SU-DHL-6 (cell line): Measurements from ENCODE around the gene LCN10.
A peak's percentile ranks its signal among the peaks of the same experiment; 100 is the strongest.

ENCODE experiments used
- H2AFZ ChIP-seq: fragments of 200-600 bp; sonication (generic); 2 replicates; pipeline ENCODE4 v1.6.1; 2014; ENCODE audit warnings: low read depth, mild to moderate bottlenecking, moderate library complexity, mixed read lengths, antibody characterized with exemption, low read length; ENCODE audit not compliant: severe bottlenecking
- H3F3A ChIP-seq: fragments of 200-600 bp; shearing (Covaris generic); 2 replicates; pipeline ENCODE4 v1.6.0; 2016; ENCODE audit warnings: antibody characterized with exemption, mild to moderate bottlenecking; ENCODE audit not compliant: insufficient read depth
- H3K27ac ChIP-seq: fragments of 200-600 bp; sonication (generic); 2 replicates; pipeline ENCODE4 v1.5.1; 2016; ENCODE audit warnings: low read depth, mild to moderate bottlenecking, low read length, moderate library complexity, mixed read lengths
- H3K27me3 ChIP-seq: fragments of 200-600 bp; sonication (generic), shearing (Covaris generic); 2 replicates; pipeline ENCODE4 v1.6.0; 2014; ENCODE audit warnings: mild to moderate bottlenecking, low read length
- H3K36me3 ChIP-seq: fragments of 200-600 bp; sonication (generic); 2 replicates; pipeline ENCODE4 v1.6.1; 2014; ENCODE audit warnings: mild to moderate bottlenecking, low read length, mixed read lengths
- H3K4me2 ChIP-seq: fragments of 300-600, 200-600 bp; shearing (Covaris generic), sonication (generic); 2 replicates; pipeline ENCODE4 v1.6.0; 2014; ENCODE audit warnings: low read length, low read depth, mild to moderate bottlenecking; ENCODE audit not compliant: poor library complexity, severe bottlenecking
- H3K4me3 ChIP-seq: fragments of 200-600 bp; sonication (generic); 2 replicates; pipeline ENCODE4 v1.5.1; 2014; ENCODE audit warnings: antibody characterized with exemption, low read length, mild to moderate bottlenecking, mixed read lengths; ENCODE audit not compliant: insufficient read depth, poor library complexity, severe bottlenecking
- H3K79me2 ChIP-seq: fragments of 200-600 bp; sonication (generic); 2 replicates; pipeline ENCODE4 v1.6.1; 2014; ENCODE audit warnings: mild to moderate bottlenecking, low read length, moderate library complexity; ENCODE audit not compliant: insufficient read depth
- H3K9ac ChIP-seq: fragments of 200-600 bp; sonication (generic); 2 replicates; pipeline ENCODE4 v1.7.0; 2014; ENCODE audit warnings: mild to moderate bottlenecking, low read length
- H3K9me2 ChIP-seq: fragments of 200-600 bp; sonication (generic); replicated peaks from 2 replicates; pipeline ENCODE4 v1.6.1; 2014; ENCODE audit warnings: low read length; ENCODE audit not compliant: insufficient read depth
- H3K9me3 ChIP-seq: fragments of 200-600 bp; sonication (generic); 2 replicates; pipeline ENCODE4 v1.6.1; 2014; ENCODE audit warnings: low read length, mixed read lengths; ENCODE audit not compliant: insufficient read depth
- H4K20me1 ChIP-seq: fragments of 200-600 bp; sonication (generic); 2 replicates; pipeline ENCODE4 v1.6.1; 2014; ENCODE audit warnings: low read depth, mild to moderate bottlenecking, antibody characterized with exemption, low read length, moderate library complexity, mixed read lengths
- CTCF ChIP-seq: fragments of 200-600 bp; sonication (generic); IDR thresholded peaks from one replicate; pipeline ENCODE4 v1.5.1; 2017; ENCODE audit warnings: antibody characterized with exemption, mild to moderate bottlenecking, low read length, moderate library complexity; ENCODE audit not compliant: insufficient read depth, poor library complexity, severe bottlenecking
- EZH2phosphoT487 ChIP-seq: fragments of 200-600 bp; sonication (generic), shearing (Covaris generic); conservative IDR thresholded peaks from 2 replicates; pipeline ENCODE4 v1.6.1; 2018; ENCODE audit warnings: mild to moderate bottlenecking, antibody characterized with exemption, low read length, moderate library complexity, mixed read lengths

The LCN10 gene

GRCh38 chr9:136742591-136743391, at the start of gene LCN10:
Gene LCN10, minus strand, starts transcription at chr9:136742940. Its CDS starts 37 bp downstream, at chr9:136742903.
- no peaks in the 10 kb centered on the region for H4K20me1 ChIP-seq
- H3K27ac ChIP-seq: no peak within 1 kb of the TSS
- H3K9ac ChIP-seq: no peak within 1 kb of the TSS
- no peaks in the 10 kb centered on the region for H3K9me2 ChIP-seq
- H3K79me2 ChIP-seq: no peaks in the 10 kb centered on the region
- H3K4me3 ChIP-seq: no peak within 1 kb of the TSS
- H2AFZ ChIP-seq: no peak within 1 kb of the TSS
- no peaks in the 10 kb centered on the region for H3K36me3 ChIP-seq
- H3K9me3 ChIP-seq: no peaks in the 10 kb centered on the region
- no peak within 1 kb of the TSS for H3K4me2 ChIP-seq
- H3K27me3 ChIP-seq: no peaks in the 10 kb centered on the region; the same call in 1 of the 2 replicates
- no peak for TF ChIP-seq CTCF
- TF ChIP-seq EZH2phosphoT487: no peak
- no peaks in the 10 kb centered on the region for H3F3A ChIP-seq

- Histone ChIP-seq H2AFZ (peak overlapping the region; percentile 69), H3K27me3 (no peaks in the 10 kb centered on the region), H3F3A (peaks cover 6% of the 10 kb centered on the region; the same call in 1 of the 2 replicates), H3K9ac (peak overlapping the region; percentile 69), H3K9me3 (no peaks in the 10 kb centered on the region), H3K9me2 (no peaks in the 10 kb centered on the region), H3K27ac (peak overlapping the region; percentile 42), H4K20me1 (no peaks in the 10 kb centered on the region), H3K4me3 (peak overlapping the region; percentile 61), H3K79me2 (no peaks in the 10 kb centered on the region), H3K4me2 (peak overlapping the region; percentile 65), H3K36me3 (no peaks in the 10 kb centered on the region)
- peak; percentile 100 for TF ChIP-seq CTCF
- TF ChIP-seq EZH2phosphoT487: no peak
These were observed 49.0 kb upstream of the LCN10 start for GRCh38 chr9:136791516-136792276.

- Histone ChIP-seq H3K9ac (peak within 1 kb of the TSS; percentile 69), H4K20me1 (no peaks in the 10 kb centered on the region), H3K36me3 (no peaks in the 10 kb centered on the region), H2AFZ (peak within 1 kb of the TSS; percentile 69), H3K4me2 (peak within 1 kb of the TSS; percentile 66), H3K27me3 (no peaks in the 10 kb centered on the region), H3F3A (peaks cover 6% of the 10 kb centered on the region; the same call in 1 of the 2 replicates), H3K9me3 (no peaks in the 10 kb centered on the region), H3K9me2 (no peaks in the 10 kb centered on the region), H3K27ac (peak within 1 kb of the TSS; percentile 42), H3K4me3 (peak within 1 kb of the TSS; percentile 61), H3K79me2 (no peaks in the 10 kb centered on the region)
- TF ChIP-seq EZH2phosphoT487 (no peak), CTCF (no peak)
These were observed 48.1 kb upstream of the LCN10 start, which contains the start of gene TMEM141 for GRCh38 chr9:136790640-136791515. Gene TMEM141, plus strand, starts transcription at chr9:136791344. Its CDS starts 27 bp downstream, at chr9:136791371.
